ENCODE results near the gene STK25. TPM values are rescaled to one million over a fixed set of nuclear protein-coding genes. Genes with fewer than 3 reads are reported as not detected.

The STK25 gene
- polyA plus RNA-seq, 1 donor from 2014 or later: 580 TPM

DNA sequence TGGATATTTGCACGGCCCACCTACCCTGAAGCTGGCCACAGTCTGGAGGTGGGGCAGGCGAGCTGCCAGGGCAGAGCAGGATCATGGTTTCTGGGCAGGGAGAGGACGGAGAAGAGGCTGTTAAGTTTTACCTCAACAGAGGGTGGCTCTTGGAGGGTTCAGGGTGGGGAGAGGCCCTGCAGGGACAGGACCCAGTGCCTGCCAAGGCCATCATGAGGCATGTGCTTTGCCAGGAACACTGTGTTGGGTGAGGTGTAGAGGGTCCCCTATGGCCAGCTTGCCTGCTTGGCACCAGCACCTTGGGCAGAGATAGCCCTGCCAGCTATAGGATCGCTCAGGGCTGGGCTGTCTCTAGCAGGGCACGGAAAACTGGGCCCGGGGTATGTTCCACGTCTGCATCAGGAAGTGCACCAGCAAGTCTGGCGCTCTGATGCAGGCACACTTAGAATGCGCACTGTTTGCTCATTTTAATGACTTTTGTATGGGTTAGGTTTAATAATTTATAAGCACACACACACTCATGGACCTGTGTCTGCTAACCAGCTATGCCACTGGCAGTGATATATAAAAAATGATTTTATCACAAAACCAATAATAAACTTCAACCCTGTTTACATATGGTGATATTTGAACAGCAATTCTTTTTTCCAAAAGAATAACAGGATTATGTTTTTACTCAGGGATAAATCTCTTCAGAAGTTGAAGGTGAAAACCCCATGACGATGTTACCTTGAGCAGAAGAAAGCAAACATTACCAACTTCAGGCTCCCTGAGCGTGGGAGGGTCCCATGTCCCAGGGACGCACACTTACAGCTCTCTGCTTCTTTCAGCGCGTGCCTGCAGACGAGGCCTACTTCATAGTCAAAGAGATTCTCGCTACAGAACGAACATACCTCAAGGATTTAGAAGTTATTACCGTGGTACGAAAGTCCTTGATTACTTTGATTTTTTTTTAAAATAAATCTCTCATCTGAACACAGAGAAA is 46.4 kb downstream of the STK25 start:
- no peaks in the 10 kb centered on the region for H3K27me3 ChIP-seq (ENCODE audit: insufficient read depth, low read depth, low read length)
- H3K9ac ChIP-seq (ENCODE audit: low read length): no peak overlapping the region
- no peaks in the 10 kb centered on the region for H3K9me3 ChIP-seq (ENCODE audit: low read length)
- no peaks in the 10 kb centered on the region for H3F3A ChIP-seq (ENCODE audit: insufficient read depth, low read length, poor library complexity, severe bottlenecking)
- H2AFZ ChIP-seq (ENCODE audit: low read depth, low read length): no peak overlapping the region
- no peak for TF ChIP-seq SMC3 (conservative IDR thresholded peaks at IDR 0.05; ENCODE audit: poor library complexity)
- TF ChIP-seq RAD21 (conservative IDR thresholded peaks at IDR 0.05): no peak
- no peak for TF ChIP-seq EZH2 (IDR thresholded peaks at IDR 0.05; ENCODE audit: borderline replicate concordance, insufficient read depth, low read length, poor library complexity, severe bottlenecking)
- no peak for TF ChIP-seq POLR2AphosphoS5 (IDR thresholded peaks at IDR 0.05)
- no peak for TF ChIP-seq MXI1 (conservative IDR thresholded peaks at IDR 0.05; ENCODE audit: poor library complexity, severe bottlenecking)
- TF ChIP-seq, protein P1, sequence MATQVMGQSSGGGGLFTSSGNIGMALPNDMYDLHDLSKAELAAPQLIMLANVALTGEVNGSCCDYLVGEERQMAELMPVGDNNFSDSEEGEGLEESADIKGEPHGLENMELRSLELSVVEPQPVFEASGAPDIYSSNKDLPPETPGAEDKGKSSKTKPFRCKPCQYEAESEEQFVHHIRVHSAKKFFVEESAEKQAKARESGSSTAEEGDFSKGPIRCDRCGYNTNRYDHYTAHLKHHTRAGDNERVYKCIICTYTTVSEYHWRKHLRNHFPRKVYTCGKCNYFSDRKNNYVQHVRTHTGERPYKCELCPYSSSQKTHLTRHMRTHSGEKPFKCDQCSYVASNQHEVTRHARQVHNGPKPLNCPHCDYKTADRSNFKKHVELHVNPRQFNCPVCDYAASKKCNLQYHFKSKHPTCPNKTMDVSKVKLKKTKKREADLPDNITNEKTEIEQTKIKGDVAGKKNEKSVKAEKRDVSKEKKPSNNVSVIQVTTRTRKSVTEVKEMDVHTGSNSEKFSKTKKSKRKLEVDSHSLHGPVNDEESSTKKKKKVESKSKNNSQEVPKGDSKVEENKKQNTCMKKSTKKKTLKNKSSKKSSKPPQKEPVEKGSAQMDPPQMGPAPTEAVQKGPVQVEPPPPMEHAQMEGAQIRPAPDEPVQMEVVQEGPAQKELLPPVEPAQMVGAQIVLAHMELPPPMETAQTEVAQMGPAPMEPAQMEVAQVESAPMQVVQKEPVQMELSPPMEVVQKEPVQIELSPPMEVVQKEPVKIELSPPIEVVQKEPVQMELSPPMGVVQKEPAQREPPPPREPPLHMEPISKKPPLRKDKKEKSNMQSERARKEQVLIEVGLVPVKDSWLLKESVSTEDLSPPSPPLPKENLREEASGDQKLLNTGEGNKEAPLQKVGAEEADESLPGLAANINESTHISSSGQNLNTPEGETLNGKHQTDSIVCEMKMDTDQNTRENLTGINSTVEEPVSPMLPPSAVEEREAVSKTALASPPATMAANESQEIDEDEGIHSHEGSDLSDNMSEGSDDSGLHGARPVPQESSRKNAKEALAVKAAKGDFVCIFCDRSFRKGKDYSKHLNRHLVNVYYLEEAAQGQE (IDR thresholded peaks at IDR 0.05; ENCODE audit: borderline replicate concordance): no peak
- TF ChIP-seq TAF1 (IDR thresholded peaks at IDR 0.05; ENCODE audit: low read depth): no peak
- TF ChIP-seq EP300 (conservative IDR thresholded peaks at IDR 0.05; ENCODE audit: poor library complexity, severe bottlenecking): no peak
- TF ChIP-seq, protein P2, sequence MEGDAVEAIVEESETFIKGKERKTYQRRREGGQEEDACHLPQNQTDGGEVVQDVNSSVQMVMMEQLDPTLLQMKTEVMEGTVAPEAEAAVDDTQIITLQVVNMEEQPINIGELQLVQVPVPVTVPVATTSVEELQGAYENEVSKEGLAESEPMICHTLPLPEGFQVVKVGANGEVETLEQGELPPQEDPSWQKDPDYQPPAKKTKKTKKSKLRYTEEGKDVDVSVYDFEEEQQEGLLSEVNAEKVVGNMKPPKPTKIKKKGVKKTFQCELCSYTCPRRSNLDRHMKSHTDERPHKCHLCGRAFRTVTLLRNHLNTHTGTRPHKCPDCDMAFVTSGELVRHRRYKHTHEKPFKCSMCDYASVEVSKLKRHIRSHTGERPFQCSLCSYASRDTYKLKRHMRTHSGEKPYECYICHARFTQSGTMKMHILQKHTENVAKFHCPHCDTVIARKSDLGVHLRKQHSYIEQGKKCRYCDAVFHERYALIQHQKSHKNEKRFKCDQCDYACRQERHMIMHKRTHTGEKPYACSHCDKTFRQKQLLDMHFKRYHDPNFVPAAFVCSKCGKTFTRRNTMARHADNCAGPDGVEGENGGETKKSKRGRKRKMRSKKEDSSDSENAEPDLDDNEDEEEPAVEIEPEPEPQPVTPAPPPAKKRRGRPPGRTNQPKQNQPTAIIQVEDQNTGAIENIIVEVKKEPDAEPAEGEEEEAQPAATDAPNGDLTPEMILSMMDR (IDR thresholded peaks at IDR 0.05; ENCODE audit: poor library complexity, severe bottlenecking): no peak
- no peaks in the 10 kb centered on the region for H3K9me2 ChIP-seq (ENCODE audit: insufficient read depth, low read length)
- no peak overlapping the region for H3K4me2 ChIP-seq (ENCODE audit: low read length)
- no peaks in the 10 kb centered on the region for H3K79me2 ChIP-seq (replicated peaks; ENCODE audit: insufficient read depth, low read length)
- no peaks in the 10 kb centered on the region for H3K36me3 ChIP-seq (ENCODE audit: insufficient read depth, low read length)
- H4K20me1 ChIP-seq (ENCODE audit: insufficient read depth): no peaks in the 10 kb centered on the region
- no peak overlapping the region for H3K27ac ChIP-seq (ENCODE audit: low read length)
- H3K4me3 ChIP-seq (ENCODE audit: low read length): no peak overlapping the region

DNA sequence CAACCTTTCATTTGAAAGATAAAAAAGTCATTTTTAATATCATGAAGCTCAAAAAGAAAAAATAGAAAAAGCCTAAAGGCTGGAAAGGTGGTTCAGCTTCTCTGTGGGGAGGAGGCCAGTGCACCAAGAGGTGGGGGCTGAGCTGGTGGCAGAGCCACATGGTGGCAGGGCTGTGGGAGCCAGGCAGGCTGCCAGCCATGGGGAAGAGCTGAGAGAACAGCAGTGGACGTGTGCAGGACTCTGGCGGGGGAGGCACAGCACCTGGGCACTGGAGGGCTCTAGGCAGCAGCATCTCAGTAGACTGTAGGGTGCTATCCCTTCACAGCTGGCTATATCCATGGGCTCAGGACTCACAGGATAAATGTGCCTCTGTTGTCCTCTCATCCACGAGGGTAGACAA is 47.8 kb downstream of the STK25 start:
- H3K9me3 ChIP-seq (ENCODE audit: low read length): no peaks in the 10 kb centered on the region
- TF ChIP-seq POLR2AphosphoS5 (IDR thresholded peaks at IDR 0.05) (no peak), RAD21 (conservative IDR thresholded peaks at IDR 0.05) (no peak), EZH2 (IDR thresholded peaks at IDR 0.05; ENCODE audit: borderline replicate concordance, insufficient read depth, low read length, poor library complexity, severe bottlenecking) (no peak), TAF1 (IDR thresholded peaks at IDR 0.05; ENCODE audit: low read depth) (no peak)
- TF ChIP-seq, protein P1 (IDR thresholded peaks at IDR 0.05; ENCODE audit: borderline replicate concordance): no peak
- H3K4me2 ChIP-seq (ENCODE audit: low read length): no peak overlapping the region
- H3K79me2 ChIP-seq (replicated peaks; ENCODE audit: insufficient read depth, low read length): no peaks in the 10 kb centered on the region
- no peak overlapping the region for H3K4me3 ChIP-seq (ENCODE audit: low read length)
- no peak overlapping the region for H3K27ac ChIP-seq (ENCODE audit: low read length)
- H3K27me3 ChIP-seq (ENCODE audit: insufficient read depth, low read depth, low read length): no peaks in the 10 kb centered on the region
- no peaks in the 10 kb centered on the region for H3K9me2 ChIP-seq (ENCODE audit: insufficient read depth, low read length)
- no peaks in the 10 kb centered on the region for H3F3A ChIP-seq (ENCODE audit: insufficient read depth, low read length, poor library complexity, severe bottlenecking)
- H4K20me1 ChIP-seq (ENCODE audit: insufficient read depth): no peaks in the 10 kb centered on the region
- no peak overlapping the region for H2AFZ ChIP-seq (ENCODE audit: low read depth, low read length)
- H3K9ac ChIP-seq (ENCODE audit: low read length): no peak overlapping the region
- H3K36me3 ChIP-seq (ENCODE audit: insufficient read depth, low read length): no peaks in the 10 kb centered on the region
